Right lobe of liver (tissue), 4 donors: Measurements from ENCODE around the gene MAP3K14.

ENCODE experiments used
- POLR2A ChIP-seq: fragments of 450-650 bp; IDR thresholded peaks from one replicate; pipeline ENCODE4 v1.6.1; 2017; ENCODE audit warnings: antibody characterized with exemption, mild to moderate bottlenecking
- TF ChIP-seq, protein P1 (sequence below), 4 donors: fragments of 200-600 bp in 3 of 4; fragments of 450-650 bp in 1 of 4; IDR thresholded peaks; one replicate each; pipeline versions ENCODE4 v1.5.1 to v1.8.0; 2016 to 2022; ENCODE audit warnings: antibody characterized with exemption in 4 of 4, mild to moderate bottlenecking in 2 of 4
- donor health status: DM: no; HTN: no; CAD: no.
- donor health status: DM: no; HTN: no; CAD: no.
- donor health status: DM: no; HTN: yes; CAD: no.

DNA sequence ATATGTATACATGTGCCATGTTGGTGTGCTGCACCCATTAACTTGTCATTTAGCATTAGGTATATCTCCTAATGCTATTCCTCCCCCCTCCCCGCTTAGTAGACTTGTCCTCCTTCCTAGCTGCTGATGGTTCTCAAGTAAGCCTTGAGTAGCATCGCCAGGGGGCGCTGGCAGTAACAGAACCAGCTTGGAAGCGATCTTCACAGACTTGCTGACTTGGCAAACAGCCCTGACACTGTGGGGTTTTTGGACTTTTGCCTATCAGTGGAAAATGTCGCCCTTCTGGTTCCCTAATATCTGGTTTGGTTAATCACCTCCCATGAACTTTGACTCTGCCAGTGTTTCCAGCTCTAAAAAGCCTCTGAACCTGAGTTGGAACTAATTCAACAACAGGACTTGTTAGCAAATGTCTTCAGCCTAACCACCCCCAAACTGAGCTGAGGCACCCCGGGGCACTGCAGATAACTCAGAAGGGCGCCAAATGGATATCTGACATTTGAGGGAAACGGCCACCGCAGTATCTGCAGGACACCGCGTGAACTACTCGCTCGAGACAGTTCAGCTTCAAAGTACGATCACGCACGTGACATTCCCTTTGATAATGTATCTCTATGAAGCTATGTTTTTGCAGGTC lies 39.5 kb downstream of the MAP3K14 start:
- TF ChIP-seq, protein P1, sequence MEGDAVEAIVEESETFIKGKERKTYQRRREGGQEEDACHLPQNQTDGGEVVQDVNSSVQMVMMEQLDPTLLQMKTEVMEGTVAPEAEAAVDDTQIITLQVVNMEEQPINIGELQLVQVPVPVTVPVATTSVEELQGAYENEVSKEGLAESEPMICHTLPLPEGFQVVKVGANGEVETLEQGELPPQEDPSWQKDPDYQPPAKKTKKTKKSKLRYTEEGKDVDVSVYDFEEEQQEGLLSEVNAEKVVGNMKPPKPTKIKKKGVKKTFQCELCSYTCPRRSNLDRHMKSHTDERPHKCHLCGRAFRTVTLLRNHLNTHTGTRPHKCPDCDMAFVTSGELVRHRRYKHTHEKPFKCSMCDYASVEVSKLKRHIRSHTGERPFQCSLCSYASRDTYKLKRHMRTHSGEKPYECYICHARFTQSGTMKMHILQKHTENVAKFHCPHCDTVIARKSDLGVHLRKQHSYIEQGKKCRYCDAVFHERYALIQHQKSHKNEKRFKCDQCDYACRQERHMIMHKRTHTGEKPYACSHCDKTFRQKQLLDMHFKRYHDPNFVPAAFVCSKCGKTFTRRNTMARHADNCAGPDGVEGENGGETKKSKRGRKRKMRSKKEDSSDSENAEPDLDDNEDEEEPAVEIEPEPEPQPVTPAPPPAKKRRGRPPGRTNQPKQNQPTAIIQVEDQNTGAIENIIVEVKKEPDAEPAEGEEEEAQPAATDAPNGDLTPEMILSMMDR (IDR thresholded peaks at IDR 0.05) = peak; percentile 79 to 87 (median 83)
- TF ChIP-seq POLR2A = no peak
